ENCODE data around the gene ABR.

DNA sequence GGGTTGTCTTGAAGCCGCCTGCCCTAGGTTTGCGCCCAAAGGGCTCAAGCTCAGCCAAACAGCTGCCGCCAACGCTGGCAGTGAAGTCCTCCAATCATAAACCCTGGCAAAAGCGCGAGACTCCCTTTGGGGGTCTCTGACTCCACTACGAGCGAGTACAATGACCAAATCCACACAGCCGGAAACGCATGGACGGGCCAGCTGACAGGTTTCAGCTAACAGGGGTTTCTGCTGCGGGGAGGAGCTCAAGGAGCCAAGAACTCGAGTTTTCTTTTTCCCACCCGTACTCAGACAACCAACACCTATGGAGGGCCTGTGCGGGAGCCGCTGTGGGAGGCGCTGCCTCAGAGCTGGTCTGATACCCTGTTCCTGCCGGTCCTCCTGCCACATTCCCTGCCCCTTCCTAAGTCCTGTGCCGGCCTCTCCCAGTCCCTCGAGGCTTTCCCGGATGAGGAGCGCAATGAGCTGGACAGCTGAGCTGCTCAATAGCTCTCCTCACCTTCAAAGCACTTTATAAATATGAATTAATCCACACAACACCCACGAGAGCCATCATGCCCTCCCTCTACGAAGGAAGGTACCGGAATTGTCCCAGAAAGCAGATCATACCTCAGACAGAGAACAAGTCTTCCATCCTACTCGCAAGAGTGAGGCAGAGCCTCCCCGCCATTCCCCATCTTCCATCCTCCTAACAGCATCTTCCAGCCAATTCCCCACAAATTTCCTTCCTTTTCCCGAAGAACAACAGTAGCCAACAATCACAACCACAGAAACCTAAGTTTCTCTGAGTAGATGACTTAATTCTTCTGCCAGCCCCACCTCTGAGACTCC is 6.1 kb downstream of the ABR start:
- TF ChIP-seq, protein P1, sequence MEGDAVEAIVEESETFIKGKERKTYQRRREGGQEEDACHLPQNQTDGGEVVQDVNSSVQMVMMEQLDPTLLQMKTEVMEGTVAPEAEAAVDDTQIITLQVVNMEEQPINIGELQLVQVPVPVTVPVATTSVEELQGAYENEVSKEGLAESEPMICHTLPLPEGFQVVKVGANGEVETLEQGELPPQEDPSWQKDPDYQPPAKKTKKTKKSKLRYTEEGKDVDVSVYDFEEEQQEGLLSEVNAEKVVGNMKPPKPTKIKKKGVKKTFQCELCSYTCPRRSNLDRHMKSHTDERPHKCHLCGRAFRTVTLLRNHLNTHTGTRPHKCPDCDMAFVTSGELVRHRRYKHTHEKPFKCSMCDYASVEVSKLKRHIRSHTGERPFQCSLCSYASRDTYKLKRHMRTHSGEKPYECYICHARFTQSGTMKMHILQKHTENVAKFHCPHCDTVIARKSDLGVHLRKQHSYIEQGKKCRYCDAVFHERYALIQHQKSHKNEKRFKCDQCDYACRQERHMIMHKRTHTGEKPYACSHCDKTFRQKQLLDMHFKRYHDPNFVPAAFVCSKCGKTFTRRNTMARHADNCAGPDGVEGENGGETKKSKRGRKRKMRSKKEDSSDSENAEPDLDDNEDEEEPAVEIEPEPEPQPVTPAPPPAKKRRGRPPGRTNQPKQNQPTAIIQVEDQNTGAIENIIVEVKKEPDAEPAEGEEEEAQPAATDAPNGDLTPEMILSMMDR (IDR thresholded peaks at IDR 0.05): no peak
- no peak for TF ChIP-seq POLR2A (IDR thresholded peaks at IDR 0.05)

All from adrenal gland (tissue), 5 donors.